MG63 (cell line): ENCODE data around the gene MOCOS. TPM values are rescaled to one million over a fixed set of nuclear protein-coding genes. Genes with fewer than 3 reads are reported as not detected.

ENCODE experiments used
- DNase-seq: peaks from one replicate; pipeline ENCODE4 v3.0.0-alpha.2; 2020
- H3K27me3 ChIP-seq: fragments of 250-450 bp; sonication (Bioruptor Pico); 2 replicates; pipeline ENCODE4 v1.5.1; 2020; ENCODE audit warnings: mild to moderate bottlenecking, moderate library complexity
- H3K36me3 ChIP-seq: fragments of 250-450 bp; sonication (Bioruptor Pico); 2 replicates; pipeline ENCODE4 v1.5.1; 2020; ENCODE audit warnings: mild to moderate bottlenecking, moderate library complexity
- H3K4me3 ChIP-seq: fragments of 250-450 bp; sonication (Bioruptor Pico); 2 replicates; pipeline ENCODE4 v1.5.1; 2020; ENCODE audit warnings: mild to moderate bottlenecking, moderate library complexity
- H3K9me3 ChIP-seq: fragments of 250-450 bp; sonication (Bioruptor Pico); 2 replicates; pipeline ENCODE4 v1.5.1; 2020; ENCODE audit warnings: mild to moderate bottlenecking, moderate library complexity
- total RNA-seq: library from RNA; depleted of rRNA; stranded (reverse); fragments of >200 nt; shearing (Covaris generic); gene quantifications from 2 replicates; pipeline ENCODE4 v1.2.3, GENCODE V29; 2014; ENCODE audit warnings: low replicate concordance

The MOCOS gene
- total RNA-seq, 1 experiment from 2014 or later = 16.4 TPM

- Histone ChIP-seq H3K9me3 (no peaks in the 10 kb centered on the region), H3K27me3 (no peaks in the 10 kb centered on the region), H3K4me3 (no peak overlapping the region), H3K36me3 (peaks cover 3% of the 10 kb centered on the region)
- no peak for DNase-seq
Observed at GRCh38 chr18:36274083-36274715, 86.9 kb downstream of the MOCOS start.

DNA sequence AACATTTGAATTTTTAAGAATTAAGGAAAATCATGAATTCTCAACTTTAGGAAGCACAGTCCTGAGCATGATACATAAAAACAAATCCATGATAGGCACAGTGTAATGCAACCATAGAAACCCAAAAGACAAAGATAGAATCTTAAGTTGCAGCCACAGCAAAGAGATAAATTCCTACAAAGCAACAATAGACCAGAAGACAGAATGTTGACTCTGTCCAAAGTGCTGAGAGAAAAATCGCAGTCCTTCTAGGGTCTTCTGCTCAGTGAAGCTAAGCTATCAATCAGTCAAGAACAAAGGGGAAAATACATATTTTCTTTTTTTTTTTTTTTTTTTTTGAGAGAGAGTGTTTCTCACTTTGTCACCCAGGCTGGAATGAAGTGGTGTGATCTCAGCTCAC, 88.3 kb downstream of the MOCOS start:
- Histone ChIP-seq H3K4me3 (no peak overlapping the region), H3K36me3 (no peaks in the 10 kb centered on the region; the same call in none of the 2 replicates), H3K9me3 (no peaks in the 10 kb centered on the region), H3K27me3 (no peaks in the 10 kb centered on the region)
- DNase-seq = no peak

DNA sequence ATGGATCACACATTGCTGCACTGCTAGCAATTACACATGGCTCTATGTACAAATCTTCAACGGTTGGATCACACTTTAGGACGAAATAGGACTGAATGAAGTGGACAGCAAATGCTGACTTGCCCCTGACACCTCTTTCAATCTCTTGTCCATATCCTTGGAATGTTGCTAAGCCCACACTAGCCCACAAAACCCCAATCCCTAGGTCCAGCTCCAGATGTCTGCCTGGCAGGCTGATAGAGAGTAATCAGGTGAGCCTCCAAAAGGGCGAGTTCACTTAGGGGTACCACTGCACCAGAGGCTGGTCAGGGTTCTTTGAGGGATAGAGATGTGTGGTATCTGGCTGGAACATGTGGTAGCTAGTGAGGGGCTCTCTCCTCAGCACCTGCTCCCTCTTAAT, 91.7 kb downstream of the MOCOS start:
- H3K36me3 ChIP-seq = no peaks in the 10 kb centered on the region
- H3K9me3 ChIP-seq = no peaks in the 10 kb centered on the region
- no peak overlapping the region for H3K4me3 ChIP-seq
- H3K27me3 ChIP-seq = no peaks in the 10 kb centered on the region
- no peak for DNase-seq

DNA sequence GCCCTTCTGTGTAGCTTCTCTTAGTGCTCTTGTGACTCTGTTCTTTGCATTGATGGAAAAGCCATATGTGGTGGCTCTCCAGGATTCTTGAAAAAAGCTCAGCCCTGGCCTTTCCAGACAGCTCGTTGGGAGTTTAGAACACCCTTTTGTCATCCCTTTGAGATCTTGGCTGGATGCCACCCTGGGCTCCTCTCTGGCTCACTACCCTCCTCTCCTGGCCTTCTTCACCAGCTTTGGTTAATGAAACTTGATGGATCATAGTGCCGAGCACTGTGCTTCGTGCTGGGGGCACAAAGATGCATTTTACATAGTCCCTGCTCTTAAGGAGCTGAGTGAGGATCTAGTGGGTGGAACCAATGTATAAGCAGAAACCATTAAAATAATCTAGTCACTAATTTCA, 94.6 kb downstream of the MOCOS start:
- no peaks in the 10 kb centered on the region for H3K9me3 ChIP-seq
- no peak overlapping the region for H3K4me3 ChIP-seq
- DNase-seq = no peak
- no peaks in the 10 kb centered on the region for H3K36me3 ChIP-seq
- no peaks in the 10 kb centered on the region for H3K27me3 ChIP-seq

- Histone ChIP-seq H3K4me3 (no peak overlapping the region), H3K9me3 (no peaks in the 10 kb centered on the region), H3K36me3 (no peaks in the 10 kb centered on the region), H3K27me3 (no peaks in the 10 kb centered on the region)
- no peak for DNase-seq
Observed at GRCh38 chr18:36283448-36283847, 96.2 kb downstream of the MOCOS start.

GRCh38 chr18:36284268-36284667, 97.0 kb downstream of the MOCOS start:
- H3K27me3 ChIP-seq = no peaks in the 10 kb centered on the region
- no peak overlapping the region for H3K4me3 ChIP-seq
- H3K9me3 ChIP-seq = no peaks in the 10 kb centered on the region
- DNase-seq = no peak
- H3K36me3 ChIP-seq = no peaks in the 10 kb centered on the region

DNA sequence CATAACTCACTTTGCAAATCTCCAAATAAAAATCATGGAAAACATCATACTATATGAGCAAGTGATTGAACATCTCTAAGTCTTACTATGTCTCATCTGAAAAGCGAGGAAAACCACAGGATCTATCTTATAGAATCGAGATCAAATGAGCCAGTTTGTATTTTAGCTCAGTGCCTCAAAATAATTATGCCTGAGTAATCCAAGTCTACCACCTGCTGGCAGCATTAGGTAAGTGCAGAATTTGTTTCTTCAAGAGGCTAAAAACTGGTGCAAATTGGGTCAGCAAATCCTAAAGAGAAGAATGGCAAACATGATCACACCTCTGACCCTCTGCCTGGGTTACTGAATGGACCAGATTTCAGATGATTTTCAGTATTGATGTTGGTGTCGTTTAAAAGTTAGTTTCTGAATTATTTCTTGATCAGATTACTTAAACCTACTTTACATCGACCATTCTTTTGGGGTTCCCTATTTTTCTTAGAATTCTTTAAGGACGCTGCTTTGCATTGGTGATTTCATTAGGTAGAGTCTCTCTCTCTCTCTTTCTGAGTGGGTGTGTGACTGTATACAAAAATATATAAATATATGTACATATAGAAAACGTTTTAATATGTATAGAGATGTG, 97.5 kb downstream of the MOCOS start:
- no peak for DNase-seq
- Histone ChIP-seq H3K9me3 (no peaks in the 10 kb centered on the region), H3K27me3 (no peaks in the 10 kb centered on the region), H3K4me3 (no peak overlapping the region), H3K36me3 (no peaks in the 10 kb centered on the region)

- no peak overlapping the region for H3K4me3 ChIP-seq
- H3K27me3 ChIP-seq = no peaks in the 10 kb centered on the region
- H3K36me3 ChIP-seq = no peaks in the 10 kb centered on the region
- no peaks in the 10 kb centered on the region for H3K9me3 ChIP-seq
- no peak for DNase-seq
Observed at GRCh38 chr18:36287653-36288052, 100.4 kb downstream of the MOCOS start.

DNA sequence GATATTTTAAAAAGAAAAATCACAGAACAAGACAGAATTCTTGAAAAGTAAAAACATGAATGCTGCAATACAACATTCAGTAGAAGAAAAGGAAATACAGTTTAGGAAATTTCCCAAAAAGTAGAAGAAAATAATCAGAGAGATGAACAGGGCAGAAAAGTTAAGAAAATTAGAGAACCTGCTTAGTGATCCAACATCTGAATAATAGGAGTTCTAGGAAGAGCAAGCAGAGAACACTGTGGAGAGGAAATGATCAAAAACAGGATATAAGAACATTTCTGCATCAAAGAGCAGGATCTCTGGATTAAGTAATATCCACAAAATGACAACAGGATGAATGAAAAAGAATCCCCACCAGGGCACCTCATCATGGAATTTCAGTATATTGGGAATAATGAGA, 101.4 kb downstream of the MOCOS start:
- H3K9me3 ChIP-seq = no peaks in the 10 kb centered on the region
- H3K27me3 ChIP-seq = no peaks in the 10 kb centered on the region
- no peak for DNase-seq
- H3K4me3 ChIP-seq = no peak overlapping the region
- no peaks in the 10 kb centered on the region for H3K36me3 ChIP-seq

DNA sequence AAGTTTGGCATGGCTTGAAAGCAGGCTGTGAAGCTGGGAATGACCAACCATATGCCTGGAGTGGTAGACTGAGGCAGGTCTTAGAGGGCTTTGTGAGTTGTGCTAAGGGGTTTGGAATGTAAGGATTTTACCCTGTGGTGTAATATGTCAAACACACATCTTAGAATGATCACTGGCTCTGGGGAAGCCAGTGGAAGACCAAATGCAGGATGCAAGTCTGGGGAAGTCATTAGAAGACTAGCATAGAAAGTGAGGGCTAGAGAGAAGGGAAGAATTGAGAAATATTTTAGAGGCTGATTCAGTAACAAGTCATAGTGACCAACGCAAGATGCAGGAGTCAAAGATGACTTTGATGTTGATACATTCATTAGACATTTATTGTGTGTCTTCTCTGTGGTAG, 106.7 kb downstream of the MOCOS start:
- DNase-seq = no peak
- no peaks in the 10 kb centered on the region for H3K9me3 ChIP-seq
- H3K27me3 ChIP-seq = peaks cover 6% of the 10 kb centered on the region; the same call in 1 of the 2 replicates
- no peaks in the 10 kb centered on the region for H3K36me3 ChIP-seq
- H3K4me3 ChIP-seq = no peak overlapping the region

- Histone ChIP-seq H3K36me3 (no peaks in the 10 kb centered on the region), H3K4me3 (no peak overlapping the region), H3K9me3 (no peaks in the 10 kb centered on the region), H3K27me3 (peaks cover 6% of the 10 kb centered on the region; the same call in 1 of the 2 replicates)
- no peak for DNase-seq
Observed at GRCh38 chr18:36295214-36295613, 107.9 kb downstream of the MOCOS start.

GRCh38 chr18:36295880-36296301, 108.6 kb downstream of the MOCOS start:
- no peak overlapping the region for H3K4me3 ChIP-seq
- peaks cover 6% of the 10 kb centered on the region; the same call in 1 of the 2 replicates for H3K27me3 ChIP-seq
- DNase-seq = no peak

DNA sequence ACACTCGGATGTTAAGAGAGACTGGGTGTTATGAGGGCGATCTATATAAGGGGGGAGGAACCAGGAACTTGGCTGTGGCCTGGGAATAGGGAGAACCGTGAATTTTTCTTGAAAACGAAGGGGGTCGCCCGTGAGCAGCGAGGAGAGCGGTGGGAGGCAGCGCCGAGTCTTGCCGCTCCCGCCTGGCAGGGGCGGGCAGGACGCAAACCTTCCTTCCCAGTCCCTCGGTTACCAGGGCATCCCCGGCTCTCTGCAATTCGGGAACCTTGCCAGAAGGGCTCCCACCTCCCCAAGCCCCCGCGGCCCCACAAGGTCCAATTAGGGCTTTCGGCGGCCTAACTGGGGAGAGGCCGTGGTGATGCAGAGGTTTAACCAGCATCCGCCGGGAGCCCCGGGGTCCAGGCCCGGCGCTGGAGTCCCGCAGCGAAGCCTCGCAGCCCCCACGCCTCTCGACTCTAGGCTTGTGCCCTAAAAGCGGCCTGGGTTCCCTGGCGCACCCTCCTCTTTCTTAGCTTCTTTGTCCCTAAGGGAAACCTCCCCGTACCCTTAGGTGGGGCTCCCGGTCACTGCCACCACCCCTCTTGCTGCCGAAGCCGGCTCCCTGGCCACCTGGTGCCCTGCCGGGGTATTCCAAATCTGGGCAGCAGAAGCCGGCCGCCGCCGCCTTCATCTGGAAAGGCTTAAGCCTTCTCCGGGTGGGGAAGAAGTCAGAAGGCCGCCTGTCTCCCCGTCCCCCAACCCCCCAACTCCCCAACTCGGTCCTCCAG, 109.5 kb downstream of the MOCOS start:
- peak; percentile 63 for DNase-seq
- no peaks in the 10 kb centered on the region for H3K36me3 ChIP-seq
- peak overlapping the region; percentile 40 for H3K4me3 ChIP-seq

More at GRCh38 chr18:36295880-36296301, 108.6 kb downstream of the MOCOS start:
- no peaks in the 10 kb centered on the region for H3K36me3 ChIP-seq
- no peaks in the 10 kb centered on the region for H3K9me3 ChIP-seq

GRCh38 chr18:36297417-36298125, 110.3 kb downstream of the MOCOS start, which contains the start of gene FHOD3:
FHOD3 (plus strand) TSS chr18:36297713; CDS start chr18:36297836, 123 bp downstream.
- H3K9me3 ChIP-seq = no peaks in the 10 kb centered on the region
- peak; percentile 73 for DNase-seq
- peaks cover 6% of the 10 kb centered on the region; the same call in 1 of the 2 replicates for H3K27me3 ChIP-seq
- H3K4me3 ChIP-seq = peak within 1 kb of the TSS; percentile 40
- no peaks in the 10 kb centered on the region for H3K36me3 ChIP-seq

More for the DNA sequence above, 109.5 kb downstream of the MOCOS start:
- no peaks in the 10 kb centered on the region for H3K9me3 ChIP-seq
- peaks cover 6% of the 10 kb centered on the region; the same call in 1 of the 2 replicates for H3K27me3 ChIP-seq

DNA sequence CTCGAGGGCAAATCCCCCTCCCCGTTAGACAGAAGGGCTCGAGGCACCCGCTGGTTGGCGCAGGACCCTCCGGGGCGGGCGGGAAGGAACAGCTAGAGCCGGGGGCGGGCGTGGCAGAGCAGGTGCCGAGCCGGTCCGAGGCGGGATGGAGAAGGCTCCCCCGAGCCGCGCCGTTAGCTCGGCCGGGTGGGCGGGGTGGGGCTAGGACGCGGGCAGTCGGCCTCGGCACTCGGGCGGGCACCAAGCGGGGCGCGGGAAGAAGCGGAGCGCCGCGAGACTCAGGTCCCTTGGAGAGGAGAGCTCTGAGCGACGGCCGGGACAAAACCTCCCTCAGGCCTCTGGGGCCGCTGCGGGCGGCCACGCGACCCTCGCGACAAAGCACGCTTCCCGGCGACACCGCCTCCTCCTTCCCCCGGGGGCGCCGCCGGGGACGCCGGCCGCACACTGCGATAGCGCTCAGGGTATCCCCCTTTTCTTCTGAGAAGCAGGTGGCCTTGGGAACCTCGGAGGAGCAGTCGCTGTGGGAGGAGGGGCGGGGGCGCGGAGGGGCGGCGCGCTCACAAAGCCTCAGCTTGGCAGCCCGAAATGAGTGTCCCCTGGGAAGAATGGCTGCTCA, 110.9 kb downstream of the MOCOS start:
- DNase-seq = no peak
- Histone ChIP-seq H3K27me3 (peaks cover 6% of the 10 kb centered on the region; the same call in 1 of the 2 replicates), H3K4me3 (peak overlapping the region; percentile 40; the same call in 1 of the 2 replicates), H3K9me3 (no peaks in the 10 kb centered on the region), H3K36me3 (no peaks in the 10 kb centered on the region)

DNA sequence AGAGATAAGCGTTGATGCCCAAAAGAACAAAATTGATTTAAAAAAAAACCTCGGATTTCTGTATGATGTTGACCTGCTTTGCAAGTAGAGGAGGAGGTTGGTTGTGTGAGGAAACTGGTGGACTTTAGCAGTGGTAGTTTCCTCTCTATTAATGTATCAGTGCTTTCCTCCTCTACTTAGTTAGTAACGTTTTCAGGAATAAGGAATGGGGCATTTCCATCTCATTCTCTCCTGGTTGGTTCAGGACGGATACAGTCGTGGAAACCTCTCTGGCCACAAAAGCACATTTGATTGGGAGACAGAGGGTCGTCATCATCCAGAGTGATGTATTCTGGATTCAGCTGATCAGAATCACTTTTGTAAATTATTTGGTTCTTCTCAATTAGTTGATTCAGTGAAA, 111.7 kb downstream of the MOCOS start:
- DNase-seq = no peak
- Histone ChIP-seq H3K27me3 (peaks cover 6% of the 10 kb centered on the region; the same call in 1 of the 2 replicates), H3K36me3 (no peaks in the 10 kb centered on the region), H3K4me3 (no peak overlapping the region), H3K9me3 (no peaks in the 10 kb centered on the region)
